GM21423 (cell line): ENCODE measurements around the gene CCDC158.
"Not testable (repeated sequence)": the region's sequence is repeated elsewhere in the genome, so short reads cannot be mapped to it uniquely, and the experiment has no call there.

Source experiments
- ATAC-seq: cut with Tn5 transposase; IDR thresholded peaks from one replicate; pipeline ENCODE4 v1.9.1; 2021; ENCODE audit warnings: mild to moderate bottlenecking, moderate library complexity; ENCODE audit not compliant: unreplicated experiment

CCDC158 gene

DNA sequence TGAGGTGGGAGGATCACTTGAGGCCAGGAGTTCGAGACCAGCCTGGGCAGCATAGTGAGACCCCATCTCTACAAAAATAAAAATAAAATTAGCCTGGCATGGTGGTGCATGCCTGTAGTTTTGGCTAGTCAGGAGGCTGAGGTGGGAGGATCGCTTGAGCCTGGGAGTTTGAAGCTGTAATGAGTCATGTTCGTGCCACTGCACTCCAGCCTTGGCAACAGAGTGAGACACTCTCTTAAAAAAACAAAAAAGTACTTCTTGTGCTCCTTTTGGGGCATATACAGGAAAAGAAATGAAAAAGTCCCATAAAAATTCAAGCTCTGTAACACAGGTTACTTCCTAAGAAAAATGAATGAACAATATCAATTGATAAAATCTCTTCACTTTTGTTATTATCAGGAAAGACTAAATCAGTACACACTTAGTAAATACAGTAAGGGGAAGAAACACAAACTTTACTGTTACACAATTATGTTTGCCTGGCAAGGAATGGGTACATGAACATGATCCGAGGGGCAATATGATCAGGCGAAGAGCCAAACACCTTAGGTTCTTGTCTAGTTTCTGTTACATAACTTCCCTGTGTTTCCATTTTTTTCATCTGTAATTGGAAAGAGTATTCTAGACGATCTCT is 46.9 kb downstream of the CCDC158 start:
- ATAC-seq, result no peak

GRCh38 chr4:76366737-76367136 is 54.2 kb downstream of the CCDC158 start:
- no peak for ATAC-seq

GRCh38 chr4:76365636-76366035 is 55.3 kb downstream of the CCDC158 start:
- no peak for ATAC-seq

DNA sequence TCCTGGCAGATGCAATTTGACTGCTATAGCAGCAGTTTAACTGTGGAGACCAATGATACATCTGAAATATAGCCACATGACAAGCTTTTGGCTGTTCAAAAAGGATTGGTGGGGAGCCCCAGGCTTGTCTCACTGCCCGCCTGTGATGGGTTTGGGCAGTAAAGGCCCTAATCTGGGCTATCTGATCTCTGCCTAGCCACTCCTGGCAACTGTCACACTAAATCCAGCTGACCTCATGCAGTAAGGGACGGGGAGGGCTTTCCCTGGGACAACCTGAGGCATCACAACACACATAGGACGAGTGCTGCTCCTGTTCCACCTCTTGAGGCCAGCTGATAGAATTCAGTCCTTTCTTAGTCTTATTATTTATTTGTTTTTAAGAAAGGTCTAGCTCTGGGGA is 56.2 kb downstream of the CCDC158 start:
- ATAC-seq, result no peak

DNA sequence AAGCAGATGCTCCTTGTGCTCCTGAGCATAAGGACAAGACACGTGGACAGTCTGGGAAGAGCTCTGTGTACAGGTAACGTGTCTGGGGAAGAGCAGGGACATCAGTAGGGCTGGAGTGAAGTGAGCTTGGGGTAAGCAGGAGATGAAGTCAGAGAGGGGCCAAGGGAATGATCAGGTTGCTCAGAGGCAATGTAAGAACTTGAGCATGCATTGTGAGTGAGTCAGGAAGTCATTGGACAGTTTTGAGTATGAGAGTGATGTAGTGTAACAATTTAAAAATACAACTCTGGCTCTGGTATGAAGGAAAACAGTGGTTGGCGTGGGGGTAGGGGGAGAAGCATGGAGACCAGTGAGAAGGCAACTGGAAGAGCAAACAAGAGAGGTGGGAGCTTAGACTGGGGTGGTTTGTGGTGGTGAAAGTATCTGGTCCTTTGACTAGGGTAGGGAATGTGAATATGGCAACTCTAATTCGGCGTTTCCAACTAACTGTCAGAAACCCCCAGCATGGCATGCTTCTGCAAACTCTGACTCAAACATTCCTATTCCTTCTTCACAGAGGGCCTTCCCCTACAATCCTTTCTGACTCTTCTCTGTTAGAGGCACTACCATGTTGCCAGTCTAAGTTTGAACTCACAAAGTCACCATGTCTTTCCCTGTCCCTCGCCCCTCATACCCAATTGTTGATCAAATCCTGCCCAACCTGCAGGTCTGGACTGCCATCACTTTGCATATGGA is 57.2 kb downstream of the CCDC158 start:
- ATAC-seq, result no peak

DNA sequence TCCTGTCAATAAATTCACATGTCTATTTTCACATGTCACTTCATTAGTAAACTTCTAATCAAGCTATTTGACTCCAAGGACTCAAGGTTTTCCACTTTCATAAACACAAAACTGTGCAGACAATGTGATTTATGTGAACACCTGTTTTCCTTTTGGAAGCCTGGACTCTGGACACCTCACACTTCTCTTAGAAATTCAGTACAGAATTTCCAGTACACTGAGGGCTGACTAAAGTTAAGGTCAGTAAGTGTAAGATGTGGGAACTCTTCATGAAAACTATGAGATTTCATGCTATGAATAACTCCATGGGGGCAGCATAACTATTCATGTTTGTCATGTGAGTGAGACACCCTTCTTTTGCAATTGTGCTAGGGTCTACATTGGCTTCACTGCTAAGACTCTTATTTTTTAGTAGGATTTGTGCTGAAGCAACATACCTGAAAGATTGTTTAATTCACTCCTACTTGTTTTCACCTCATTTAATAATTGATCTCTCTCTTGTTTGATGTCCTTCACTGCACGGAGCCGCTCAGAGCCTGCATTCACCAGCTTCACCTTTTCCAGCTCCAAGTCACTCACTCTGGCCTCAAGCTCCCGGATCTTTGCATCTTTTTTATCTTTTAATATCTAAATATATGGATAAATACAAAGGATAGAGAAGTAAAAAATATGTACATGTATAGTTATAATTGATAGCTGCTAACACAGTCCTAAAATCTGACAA is 59.1 kb downstream of the CCDC158 start:
- no peak for ATAC-seq

- ATAC-seq, result not testable (repeated sequence)
Measured at GRCh38 chr4:76359881-76360466, 61.0 kb downstream of the CCDC158 start.

DNA sequence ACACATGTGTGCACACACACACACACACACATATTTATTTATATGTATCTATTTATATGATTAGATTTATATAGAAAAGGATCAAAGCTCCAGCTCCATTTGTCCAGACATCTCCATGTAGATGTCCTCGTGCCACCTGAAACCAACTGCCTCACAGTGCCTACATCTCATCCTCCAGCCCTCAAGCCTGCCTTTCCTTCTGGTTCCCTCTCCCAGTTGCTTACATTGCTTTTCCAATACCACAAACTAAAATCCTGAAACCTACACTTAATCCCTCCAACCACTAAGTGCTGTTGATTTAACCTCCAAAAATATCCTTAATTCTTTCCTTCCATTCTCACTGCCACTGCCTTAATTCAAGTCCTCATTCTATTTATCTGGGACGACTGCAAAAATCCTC is 63.0 kb downstream of the CCDC158 start:
- no peak for ATAC-seq

- no peak for ATAC-seq
Measured at GRCh38 chr4:76354517-76355473, 66.1 kb downstream of the CCDC158 start.

DNA sequence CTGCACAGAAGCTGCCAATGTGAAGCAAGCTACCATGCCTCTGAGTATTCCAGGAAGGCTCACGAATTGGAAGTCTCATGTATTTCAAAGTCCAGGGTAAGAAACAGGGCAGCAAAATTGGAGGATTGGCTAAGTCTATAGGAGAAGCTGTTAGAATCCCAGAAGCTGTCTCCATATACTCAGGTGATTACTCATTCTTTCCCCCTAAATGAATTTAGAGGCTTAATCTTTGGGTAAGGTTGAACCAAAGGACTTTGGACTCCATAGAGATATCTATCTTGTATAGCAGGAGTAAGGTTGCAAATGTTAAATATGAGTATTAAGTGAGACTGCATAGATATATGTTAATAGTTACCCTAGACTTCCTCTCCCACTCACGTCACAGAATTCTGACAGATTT is 78.1 kb downstream of the CCDC158 start:
- ATAC-seq, result no peak

GRCh38 chr4:76342191-76342590 is 78.8 kb downstream of the CCDC158 start:
- no peak for ATAC-seq

GRCh38 chr4:76341063-76341462 is 79.9 kb downstream of the CCDC158 start:
- ATAC-seq, result no peak

GRCh38 chr4:76339364-76339763 is 81.6 kb downstream of the CCDC158 start:
- ATAC-seq, result no peak

DNA sequence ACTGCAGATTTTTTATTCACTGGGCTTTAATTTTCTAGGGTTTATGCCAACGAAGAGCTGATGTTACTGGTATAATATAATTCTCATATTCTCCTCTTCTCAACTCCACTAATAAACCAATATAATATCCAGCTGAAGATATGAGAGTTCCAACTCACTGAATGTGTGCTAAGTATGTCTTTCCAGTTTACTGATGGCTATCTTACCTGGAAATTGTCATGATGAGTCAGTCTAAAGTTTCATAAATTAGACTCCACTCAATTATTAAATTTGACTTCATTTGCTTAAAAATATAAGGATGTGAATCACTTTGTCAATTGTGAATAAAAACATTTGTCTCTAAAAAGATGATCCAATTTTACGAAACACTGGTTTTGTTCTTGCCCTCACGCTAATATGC is 86.1 kb downstream of the CCDC158 start:
- ATAC-seq, result no peak

- ATAC-seq, result no peak
Measured at GRCh38 chr4:76326515-76326914, 94.4 kb downstream of the CCDC158 start.

- ATAC-seq, result no peak
Measured at GRCh38 chr4:76325072-76325471, 95.9 kb downstream of the CCDC158 start.

DNA sequence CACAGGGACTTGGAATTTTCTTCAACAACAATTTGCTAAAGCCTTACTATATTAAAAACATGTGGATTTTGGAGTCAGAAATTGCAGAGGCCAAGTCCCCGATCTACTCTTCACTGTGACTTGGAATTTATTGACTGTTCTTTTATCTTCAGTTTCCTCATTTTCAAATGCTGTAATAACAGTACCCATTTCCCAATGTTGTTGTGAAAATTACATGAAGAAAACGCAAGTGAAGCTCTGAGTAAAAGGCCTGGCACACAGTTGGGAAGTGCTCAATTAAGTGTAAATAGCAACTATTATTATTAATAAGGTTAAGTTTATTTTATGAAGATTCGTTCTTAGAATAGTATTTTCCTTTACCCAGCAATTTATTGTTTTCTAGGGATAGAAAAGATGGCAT is 98.7 kb downstream of the CCDC158 start:
- no peak for ATAC-seq

DNA sequence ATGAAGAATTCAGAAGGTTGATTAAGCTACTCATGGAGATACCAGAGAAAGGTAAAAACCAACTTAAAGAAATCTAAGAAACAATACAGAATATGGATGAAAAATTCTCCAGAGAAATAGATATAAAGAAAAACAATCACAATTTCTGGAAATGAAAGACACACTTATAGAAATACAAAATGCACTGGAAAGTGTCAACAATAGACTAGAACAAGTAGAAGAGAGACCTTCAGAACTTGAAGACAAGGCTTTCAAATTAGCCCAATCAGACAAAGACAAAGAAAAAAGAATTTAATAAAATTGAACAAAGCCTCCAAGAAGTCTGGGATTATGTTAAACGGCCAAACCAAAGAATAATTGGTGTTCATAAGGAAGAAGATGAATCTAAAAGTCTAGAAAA is 104.8 kb downstream of the CCDC158 start:
- no peak for ATAC-seq

DNA sequence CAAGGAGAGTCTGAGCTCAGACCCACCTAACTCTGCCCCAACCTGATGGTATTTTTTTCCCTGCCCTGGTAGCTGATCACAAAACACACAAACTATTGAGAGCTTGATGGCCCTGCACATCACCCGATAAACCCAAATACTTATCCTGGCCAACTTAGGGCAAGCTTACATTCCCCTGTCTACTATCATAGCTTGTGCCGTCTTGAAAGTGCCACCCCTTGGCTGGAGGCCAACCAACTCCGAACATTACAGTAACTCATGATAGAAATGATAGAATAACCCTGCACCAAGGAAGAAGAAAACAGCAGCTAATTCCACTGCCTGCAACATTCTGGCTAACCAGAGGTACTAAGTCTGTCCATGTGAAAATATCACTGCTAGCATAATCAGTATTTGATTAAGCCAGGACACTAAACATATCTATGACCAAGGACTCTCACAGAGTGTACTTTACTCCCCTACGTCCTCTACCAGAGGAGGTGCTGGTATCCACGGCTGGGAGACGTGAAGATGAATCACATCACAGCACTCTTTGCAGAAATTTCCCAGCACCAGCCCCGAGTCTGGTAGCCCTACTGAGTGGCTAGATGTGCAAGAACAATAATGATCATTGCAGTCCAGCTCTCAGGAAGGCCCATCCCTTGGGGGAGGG is 105.5 kb downstream of the CCDC158 start:
- no peak for ATAC-seq

DNA sequence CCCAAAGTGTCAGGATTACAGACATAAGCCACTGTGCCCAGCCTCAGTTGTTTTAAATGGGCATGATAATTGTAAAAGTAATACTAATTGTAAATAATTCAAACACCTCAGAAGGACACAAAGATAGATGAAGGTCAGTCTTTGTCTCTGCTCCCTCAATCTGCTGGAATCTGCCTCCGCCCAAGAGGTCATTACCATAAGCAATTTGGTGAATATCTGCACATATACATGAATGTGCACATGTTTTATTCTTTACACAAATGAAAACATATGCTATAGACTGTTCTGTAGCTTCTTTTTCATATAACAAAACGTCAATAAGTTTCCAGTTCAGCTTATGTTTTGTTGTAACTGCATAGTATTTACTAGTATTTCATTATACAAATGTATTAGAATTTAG is 107.4 kb downstream of the CCDC158 start:
- no peak for ATAC-seq
